HG03469 (cell line): ENCODE results near the gene BNIP5.

Experiments
- ATAC-seq: cut with Tn5 transposase; IDR thresholded peaks from one replicate; pipeline ENCODE4 v1.9.1; 2021; ENCODE audit warnings: mild to moderate bottlenecking, moderate library complexity, moderate number of reproducible peaks; ENCODE audit not compliant: unreplicated experiment

The BNIP5 gene, protein sequence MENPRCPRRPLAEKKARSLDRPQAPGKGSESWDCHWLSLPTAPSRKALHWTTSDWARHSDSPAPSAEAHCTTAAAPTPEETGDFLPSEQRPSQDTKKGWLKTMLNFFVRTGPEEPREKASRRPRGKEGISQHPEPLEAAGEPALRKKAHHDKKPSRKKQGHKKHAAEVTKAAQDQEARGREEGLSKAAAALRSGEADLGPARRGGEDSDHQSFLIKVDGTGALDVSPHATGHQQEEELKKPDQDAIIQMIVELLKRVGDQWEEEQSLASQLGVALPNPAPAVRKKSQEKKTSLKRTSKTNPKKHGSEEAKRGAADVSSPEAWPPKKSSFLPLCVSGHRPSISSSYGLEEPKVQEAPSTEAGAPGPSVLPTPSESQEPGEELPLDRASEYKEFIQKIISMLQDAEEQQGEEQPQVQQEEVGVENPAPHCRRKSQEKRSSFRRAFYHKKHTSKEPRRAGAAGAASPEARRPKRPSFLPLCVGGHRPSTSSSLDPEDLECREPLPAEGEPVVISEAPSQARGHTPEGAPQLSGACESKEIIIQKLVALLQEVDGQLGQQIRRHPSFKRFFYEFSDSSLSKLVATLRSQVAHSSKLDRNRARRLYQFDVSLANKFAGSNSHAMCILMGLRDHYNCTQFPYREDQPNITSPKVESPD

GRCh38 chr6:36336779-36337241, at the start of gene BNIP5:
BNIP5 (minus strand) TSS chr6:36336888; CDS start chr6:36330690, 6,198 bp downstream.
- no peak for ATAC-seq

- ATAC-seq: no peak
Observed at GRCh38 chr6:36384095-36384494, 47.4 kb upstream of the BNIP5 start.

DNA sequence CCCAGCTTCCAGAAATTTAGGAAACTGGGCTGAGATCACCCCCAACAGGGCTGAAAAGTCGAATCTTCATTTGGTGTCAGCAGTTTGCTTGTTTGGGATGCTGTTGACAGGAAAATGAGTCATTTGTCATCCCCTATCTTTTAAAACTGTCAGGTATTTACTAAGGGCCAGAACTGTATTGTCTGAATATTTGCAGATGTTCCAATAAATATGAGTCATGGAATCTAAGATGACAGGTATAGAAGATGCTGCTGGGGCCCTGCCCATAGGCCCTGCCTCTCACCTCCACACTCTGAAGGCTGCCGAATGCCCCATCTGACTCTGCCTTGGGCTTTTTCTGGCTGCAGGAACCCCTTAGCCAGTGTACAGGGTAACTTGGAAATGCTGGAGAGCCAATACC, 46.9 kb upstream of the BNIP5 start:
- no peak for ATAC-seq

GRCh38 chr6:36382976-36383375, 46.3 kb upstream of the BNIP5 start:
- ATAC-seq: no peak

GRCh38 chr6:36381502-36382389, 45.1 kb upstream of the BNIP5 start:
- ATAC-seq: no peak

GRCh38 chr6:36380166-36380565, 43.5 kb upstream of the BNIP5 start:
- ATAC-seq: no peak

DNA sequence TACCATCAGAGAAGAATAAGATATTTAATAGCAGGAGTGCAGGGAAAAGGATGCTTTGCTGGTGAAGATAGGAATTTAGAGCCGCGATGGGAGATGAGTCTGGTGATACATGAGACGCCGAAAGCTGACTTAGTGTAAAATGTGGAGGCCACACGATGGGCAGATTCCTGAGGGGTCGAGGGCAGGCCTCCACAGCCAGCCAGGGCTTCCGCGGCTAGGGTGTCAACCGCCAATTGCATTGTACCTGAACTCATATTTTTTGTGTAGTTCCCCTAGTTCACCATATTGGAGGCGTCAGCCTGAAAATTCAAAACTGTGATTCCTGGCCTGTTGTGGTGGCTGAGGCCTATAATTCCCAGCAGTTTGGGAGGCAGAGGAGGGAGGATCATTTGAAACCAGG, 42.2 kb upstream of the BNIP5 start:
- no peak for ATAC-seq

DNA sequence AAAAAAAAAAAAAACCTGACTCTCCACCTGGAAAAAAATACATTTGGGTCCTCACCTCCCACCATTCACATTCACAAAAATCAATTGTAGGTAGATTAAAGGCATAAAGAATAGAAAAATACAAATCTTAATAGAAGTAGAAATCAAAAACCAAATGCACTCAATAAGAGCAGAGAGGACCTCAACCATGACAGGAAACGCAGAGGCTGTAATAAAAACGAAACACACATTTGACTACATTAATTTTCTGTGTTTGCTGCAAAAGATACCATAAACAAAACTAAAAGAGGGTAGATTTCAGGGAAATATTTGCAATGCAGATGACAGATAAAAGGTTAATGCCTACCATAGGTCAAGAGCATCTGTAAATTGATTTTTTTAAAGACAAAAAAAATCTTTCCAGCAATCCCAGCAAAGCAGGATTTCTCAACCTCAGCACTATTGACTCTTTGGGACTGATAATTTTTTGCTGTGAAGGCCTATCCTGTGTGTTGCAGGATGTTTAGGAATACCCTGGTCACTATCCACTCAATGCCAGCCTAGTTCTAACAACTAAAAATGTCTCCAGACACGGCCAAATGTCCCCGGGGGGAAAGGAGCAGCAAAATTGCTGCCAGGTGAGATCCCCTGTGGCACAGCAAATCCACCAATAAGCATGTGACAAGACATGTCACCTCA, 41.7 kb upstream of the BNIP5 start:
- ATAC-seq: no peak

- no peak for ATAC-seq
Observed at GRCh38 chr6:36377594-36377993, 40.9 kb upstream of the BNIP5 start.

- no peak for ATAC-seq
Observed at GRCh38 chr6:36376742-36377141, 40.1 kb upstream of the BNIP5 start.

DNA sequence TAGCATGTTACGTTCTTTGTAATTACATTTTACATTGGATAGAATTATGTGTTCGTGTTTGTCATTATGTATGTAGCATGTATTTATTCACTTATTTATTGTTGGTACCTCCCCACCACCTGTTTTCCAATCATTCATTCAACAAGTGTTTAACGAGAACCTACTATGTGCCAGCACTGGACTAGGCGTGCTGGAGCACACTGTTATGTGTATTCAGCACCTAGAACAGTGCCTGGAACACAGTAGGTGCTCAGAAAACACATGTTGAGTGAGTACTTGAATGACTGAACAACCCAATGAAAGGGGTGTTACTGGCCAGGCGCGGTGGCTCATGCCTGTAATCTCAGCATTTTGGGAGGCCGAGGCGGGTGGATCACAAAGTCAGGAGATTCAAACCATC, 39.5 kb upstream of the BNIP5 start:
- no peak for ATAC-seq

GRCh38 chr6:36375644-36376155, 39.0 kb upstream of the BNIP5 start:
- ATAC-seq: no peak

DNA sequence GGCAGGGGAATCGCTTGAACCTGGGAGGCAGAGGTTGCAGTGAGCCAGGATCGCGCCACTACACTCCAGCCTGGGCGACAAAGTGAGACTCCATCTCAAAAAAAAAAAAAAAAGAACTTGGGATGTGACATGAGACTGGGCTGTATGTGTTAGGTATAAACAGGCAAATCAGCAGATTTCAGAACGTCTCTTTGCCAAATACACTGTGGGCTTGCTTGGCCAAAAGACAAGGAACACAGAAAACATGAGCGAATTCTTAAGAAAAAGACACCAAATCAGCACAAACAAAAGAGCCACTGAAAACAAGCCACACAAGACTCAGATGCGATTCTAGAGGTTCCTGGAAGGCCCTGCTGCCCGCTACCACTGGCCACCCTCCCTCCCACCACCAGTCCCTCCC, 38.3 kb upstream of the BNIP5 start:
- no peak for ATAC-seq

- no peak for ATAC-seq
Observed at GRCh38 chr6:36374194-36374593, 37.5 kb upstream of the BNIP5 start.

GRCh38 chr6:36373368-36374019, 36.8 kb upstream of the BNIP5 start:
- no peak for ATAC-seq

DNA sequence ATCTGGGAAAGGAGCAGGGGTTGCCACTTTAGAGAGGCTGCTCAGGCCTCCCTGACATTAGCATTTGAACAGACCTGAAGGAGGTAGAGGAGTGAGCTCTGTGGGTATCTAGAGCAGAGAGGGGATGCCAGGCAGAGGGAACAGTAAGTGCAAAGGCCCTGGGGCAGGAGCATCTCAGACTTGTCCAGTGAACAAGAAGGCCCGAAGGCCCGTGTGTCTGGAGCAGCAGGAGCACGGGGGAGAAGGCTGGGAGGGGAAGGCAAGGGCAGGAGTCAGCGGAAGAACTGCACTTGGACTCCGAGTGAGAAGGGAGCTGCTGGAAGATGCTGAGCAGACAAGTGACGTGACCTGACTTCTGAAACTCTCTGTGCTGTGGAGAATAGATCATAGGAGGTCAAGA, 35.4 kb upstream of the BNIP5 start:
- no peak for ATAC-seq

DNA sequence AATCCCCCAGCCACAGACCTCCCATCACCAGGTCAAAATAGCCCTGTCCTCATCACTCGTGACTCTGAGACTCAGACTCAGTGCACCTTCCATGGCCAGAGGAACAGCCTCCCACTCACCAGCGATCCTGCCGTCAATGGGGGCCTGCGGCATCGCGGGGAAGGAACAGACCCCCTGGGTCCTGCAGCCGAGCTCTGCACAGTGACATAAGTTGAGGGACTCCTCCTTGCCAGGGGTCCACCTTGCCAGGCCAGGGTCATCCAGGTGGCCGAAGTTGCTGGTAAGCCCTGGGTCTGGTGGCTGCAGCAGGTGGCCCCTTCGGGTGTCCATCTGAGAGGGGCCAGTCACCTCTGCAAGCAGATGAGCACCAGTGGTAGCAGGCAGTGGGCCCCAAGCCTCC, 34.5 kb upstream of the BNIP5 start:
- no peak for ATAC-seq

GRCh38 chr6:36370638-36371037, 34.0 kb upstream of the BNIP5 start:
- ATAC-seq: no peak

- no peak for ATAC-seq
Observed at GRCh38 chr6:36368921-36369865, 32.5 kb upstream of the BNIP5 start.
